SH-SY5Y (cell line): ENCODE measurements around the gene SLC17A8.

ENCODE experiments used
- GATA2 ChIP-seq: IDR thresholded peaks from 2 replicates; pipeline ENCODE4 v1.6.1; 2011; ENCODE audit warnings: mild to moderate bottlenecking, low read depth, low read length
- GATA3 ChIP-seq: IDR thresholded peaks from 2 replicates; pipeline ENCODE4 v1.6.1; 2011; ENCODE audit warnings: low read depth, mild to moderate bottlenecking, low read length, moderate library complexity

DNA sequence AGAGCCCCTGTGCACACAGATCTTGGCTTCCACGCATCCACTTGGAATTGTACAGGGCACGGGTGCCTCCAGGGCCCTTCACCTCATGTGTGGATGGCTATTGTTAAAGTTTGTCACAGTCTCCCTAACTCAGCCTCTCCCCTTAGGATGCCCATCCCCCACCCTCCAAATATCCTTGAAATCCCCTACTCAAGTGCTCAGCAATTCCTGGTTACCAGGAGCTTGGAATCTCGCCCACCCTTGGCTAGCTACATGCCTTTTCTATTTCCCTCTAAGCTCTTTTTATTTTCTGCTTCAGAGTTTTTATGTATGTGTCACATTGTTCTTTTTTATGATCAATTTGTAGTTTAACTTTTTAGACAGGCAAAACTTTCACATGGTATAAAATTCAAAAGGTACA is 103.8 kb downstream of the SLC17A8 start:
- TF ChIP-seq GATA2, result no peak
- TF ChIP-seq GATA3, result no peak
